Measurements from ENCODE around the gene NTN1.

- no peak for TF ChIP-seq CTCF (IDR thresholded peaks at IDR 0.05)
- TF ChIP-seq POLR2A (IDR thresholded peaks at IDR 0.05), result no peak
- no peak for TF ChIP-seq POLR2AphosphoS5 (IDR thresholded peaks at IDR 0.05)
These were observed 200.0 kb downstream of the NTN1 start for GRCh38 chr17:9221147-9221921.

Measured in breast epithelium (tissue), 3 donors.